H1 (cell line): Measurements from ENCODE around the gene CHRNG. TPM values are rescaled to one million over a fixed set of nuclear protein-coding genes. Genes with fewer than 3 reads are reported as not detected.

Experiments used
- CEBPB ChIP-seq: IDR thresholded peaks from 2 replicates; pipeline ENCODE4 v1.6.1; 2012; ENCODE audit warnings: low read depth, low read length
- TBP ChIP-seq: IDR thresholded peaks from 2 replicates; pipeline ENCODE4 v1.6.1; 2011; ENCODE audit warnings: low read depth, low read length, improper control_type of control experiment
- polyA plus RNA-seq, 7 experiments: library from polyadenylated mRNA; depleted of rRNA in 3 of 7; stranded (reverse) in 5 of 7; unstranded in 2 of 7; fragments of >200 nt in 5 of 7; fragments of 200-250 nt in 2 of 7; gene quantifications; 1 replicate in 5 of 7; 2 replicates in 1 of 7; 4 replicates in 1 of 7; pipeline versions ENCODE4 v1.2.1 to v1.2.3, GENCODE V29; 2011 to 2013; ENCODE audit warnings: missing spikeins in 2 of 7, mixed read lengths in 2 of 7
- total RNA-seq: library from RNA; stranded (reverse); fragmentation: NEBNext Ultra II Directional; extraction: Animal tissue kit (Norgen Biotek cat#: 25700); gene quantifications from 2 replicates; pipeline ENCODE4 v1.2.1, GENCODE V29; 2021
- TF ChIP-seq, protein P1 (sequence below), 3 experiments: IDR thresholded peaks; 1 replicate in 2 of 3; 2 replicates in 1 of 3; pipeline versions ENCODE4 v1.5.1 to v1.6.1; 2011; ENCODE audit warnings: low read length in 3 of 3, mild to moderate bottlenecking in 3 of 3, inconsistent platforms in 2 of 3, low read depth in 1 of 3, moderate library complexity in 1 of 3; ENCODE audit not compliant: insufficient read depth in 1 of 3; ENCODE audit errors: control extremely low read depth in 1 of 3

CHRNG gene
- total and polyA plus RNA-seq, 2 of the 8 experiments (the other 6 are each of a cell fraction or from before 2014, with no cell fraction given), result 0.05 TPM; not detected in 1

DNA sequence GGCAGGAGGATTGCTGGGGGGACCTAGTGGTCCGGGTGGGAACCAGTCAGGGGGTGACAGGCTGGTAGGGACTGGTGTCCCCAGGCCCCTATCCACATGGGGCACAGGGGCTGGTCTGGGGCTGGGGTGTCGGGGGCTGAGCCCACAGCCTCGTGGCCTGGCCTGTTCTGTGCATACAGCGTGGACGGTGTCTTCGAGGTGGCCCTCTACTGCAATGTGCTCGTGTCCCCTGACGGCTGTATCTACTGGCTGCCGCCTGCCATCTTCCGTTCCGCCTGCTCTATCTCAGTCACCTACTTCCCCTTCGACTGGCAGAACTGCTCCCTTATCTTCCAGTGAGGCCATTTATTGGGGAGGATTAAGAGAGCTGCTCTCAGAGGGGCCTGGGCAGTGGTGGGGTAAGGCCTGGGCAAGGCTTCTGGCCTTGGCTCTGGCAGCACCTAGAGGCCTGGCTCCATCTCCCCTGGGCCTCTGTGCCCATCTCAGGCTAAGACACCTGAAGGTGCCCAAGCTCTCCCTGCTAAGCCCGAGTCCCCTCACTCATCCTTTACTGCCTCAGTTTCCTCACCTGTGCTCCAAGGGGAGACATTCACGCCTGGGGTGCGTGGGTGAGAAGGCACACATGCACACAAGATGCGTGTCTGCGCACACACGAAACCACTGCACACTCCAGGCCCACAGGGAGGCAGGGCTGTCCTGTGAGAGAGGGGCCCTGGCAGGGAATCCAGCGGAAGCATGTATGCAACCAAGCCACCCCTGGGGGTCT, 1.9 kb downstream of the CHRNG start (continued):
- TF ChIP-seq, protein P1, sequence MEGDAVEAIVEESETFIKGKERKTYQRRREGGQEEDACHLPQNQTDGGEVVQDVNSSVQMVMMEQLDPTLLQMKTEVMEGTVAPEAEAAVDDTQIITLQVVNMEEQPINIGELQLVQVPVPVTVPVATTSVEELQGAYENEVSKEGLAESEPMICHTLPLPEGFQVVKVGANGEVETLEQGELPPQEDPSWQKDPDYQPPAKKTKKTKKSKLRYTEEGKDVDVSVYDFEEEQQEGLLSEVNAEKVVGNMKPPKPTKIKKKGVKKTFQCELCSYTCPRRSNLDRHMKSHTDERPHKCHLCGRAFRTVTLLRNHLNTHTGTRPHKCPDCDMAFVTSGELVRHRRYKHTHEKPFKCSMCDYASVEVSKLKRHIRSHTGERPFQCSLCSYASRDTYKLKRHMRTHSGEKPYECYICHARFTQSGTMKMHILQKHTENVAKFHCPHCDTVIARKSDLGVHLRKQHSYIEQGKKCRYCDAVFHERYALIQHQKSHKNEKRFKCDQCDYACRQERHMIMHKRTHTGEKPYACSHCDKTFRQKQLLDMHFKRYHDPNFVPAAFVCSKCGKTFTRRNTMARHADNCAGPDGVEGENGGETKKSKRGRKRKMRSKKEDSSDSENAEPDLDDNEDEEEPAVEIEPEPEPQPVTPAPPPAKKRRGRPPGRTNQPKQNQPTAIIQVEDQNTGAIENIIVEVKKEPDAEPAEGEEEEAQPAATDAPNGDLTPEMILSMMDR (IDR thresholded peaks at IDR 0.05; ENCODE audit: control extremely low read depth in 1 of 3, insufficient read depth in 1 of 3, low read depth in 1 of 3, low read length in 3 of 3), result no peak
- TF ChIP-seq CEBPB (no peak), TBP (no peak)
- TF ChIP-seq, all 59 proteins: peak for 0
